Measurements from ENCODE around the gene RAI1.

The RAI1 gene

DNA sequence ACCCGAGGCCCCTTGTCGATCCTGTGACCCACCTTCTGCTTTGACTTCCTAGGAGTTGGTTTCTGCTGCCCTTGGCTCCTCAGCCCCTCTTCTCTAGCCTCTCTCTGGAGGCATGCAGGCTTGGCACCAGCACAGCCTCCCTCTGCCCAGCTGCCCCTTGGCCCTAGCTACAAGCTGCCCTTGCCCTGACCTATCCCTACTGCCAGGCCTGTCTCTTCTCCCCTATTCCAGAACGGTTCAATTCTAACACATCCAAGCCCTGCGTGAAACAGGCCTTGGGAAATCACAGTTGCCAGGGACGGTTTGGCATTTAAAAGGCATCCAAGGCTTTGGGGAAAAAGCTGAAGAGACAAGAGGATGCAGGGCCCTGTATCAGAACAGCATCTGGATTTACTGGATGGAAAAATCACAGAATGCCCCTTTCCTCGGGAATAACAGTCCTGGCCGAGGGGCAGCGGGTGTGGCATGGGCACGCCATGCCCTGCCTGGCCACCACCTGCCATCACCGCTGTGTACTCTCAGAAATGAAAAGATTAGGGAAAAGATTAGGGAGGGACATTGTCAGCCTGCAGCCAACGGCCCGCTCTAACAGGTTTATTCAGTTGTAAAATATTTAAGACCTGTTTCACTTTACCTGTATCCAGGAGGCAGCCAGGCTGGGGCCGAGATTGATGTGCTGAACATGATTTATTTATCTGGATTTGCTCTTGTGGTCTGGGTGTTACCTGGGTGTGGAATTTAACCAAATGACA is 15.8 kb downstream of the RAI1 start:
- no peak overlapping the region for H3K4me3 ChIP-seq (ENCODE audit: low read depth, low read length)
- no peak for DNase-seq (ENCODE audit: low read depth)
- TF ChIP-seq, protein P1, sequence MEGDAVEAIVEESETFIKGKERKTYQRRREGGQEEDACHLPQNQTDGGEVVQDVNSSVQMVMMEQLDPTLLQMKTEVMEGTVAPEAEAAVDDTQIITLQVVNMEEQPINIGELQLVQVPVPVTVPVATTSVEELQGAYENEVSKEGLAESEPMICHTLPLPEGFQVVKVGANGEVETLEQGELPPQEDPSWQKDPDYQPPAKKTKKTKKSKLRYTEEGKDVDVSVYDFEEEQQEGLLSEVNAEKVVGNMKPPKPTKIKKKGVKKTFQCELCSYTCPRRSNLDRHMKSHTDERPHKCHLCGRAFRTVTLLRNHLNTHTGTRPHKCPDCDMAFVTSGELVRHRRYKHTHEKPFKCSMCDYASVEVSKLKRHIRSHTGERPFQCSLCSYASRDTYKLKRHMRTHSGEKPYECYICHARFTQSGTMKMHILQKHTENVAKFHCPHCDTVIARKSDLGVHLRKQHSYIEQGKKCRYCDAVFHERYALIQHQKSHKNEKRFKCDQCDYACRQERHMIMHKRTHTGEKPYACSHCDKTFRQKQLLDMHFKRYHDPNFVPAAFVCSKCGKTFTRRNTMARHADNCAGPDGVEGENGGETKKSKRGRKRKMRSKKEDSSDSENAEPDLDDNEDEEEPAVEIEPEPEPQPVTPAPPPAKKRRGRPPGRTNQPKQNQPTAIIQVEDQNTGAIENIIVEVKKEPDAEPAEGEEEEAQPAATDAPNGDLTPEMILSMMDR (IDR thresholded peaks at IDR 0.05; ENCODE audit: insufficient read depth, low read depth, low read length, missing control alignments): no peak

DNA sequence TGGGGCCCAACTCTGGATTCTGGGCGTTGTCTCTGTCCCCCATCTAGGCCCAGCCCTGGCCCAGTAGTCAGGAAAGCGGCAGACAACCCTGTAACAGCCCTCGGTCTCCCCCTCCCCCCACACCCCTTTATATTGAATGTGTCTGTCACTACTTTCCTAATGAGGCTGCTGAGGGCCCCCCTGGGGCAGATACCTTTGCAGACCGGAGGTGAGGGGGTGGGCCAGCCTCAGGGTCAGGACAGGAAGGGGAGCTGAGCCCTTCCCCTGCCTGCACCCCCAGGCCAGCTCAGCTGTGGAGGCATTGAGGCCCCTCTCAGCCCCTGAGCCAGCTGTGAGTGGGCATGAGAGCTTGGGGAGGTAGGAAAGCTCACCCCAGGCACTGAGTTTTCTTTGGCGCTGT is 17.1 kb downstream of the RAI1 start:
- DNase-seq (ENCODE audit: low read depth): no peak
- TF ChIP-seq, protein P1 (IDR thresholded peaks at IDR 0.05; ENCODE audit: insufficient read depth, low read depth, low read length, missing control alignments): no peak
- H3K4me3 ChIP-seq (ENCODE audit: low read depth, low read length): no peak overlapping the region

DNA sequence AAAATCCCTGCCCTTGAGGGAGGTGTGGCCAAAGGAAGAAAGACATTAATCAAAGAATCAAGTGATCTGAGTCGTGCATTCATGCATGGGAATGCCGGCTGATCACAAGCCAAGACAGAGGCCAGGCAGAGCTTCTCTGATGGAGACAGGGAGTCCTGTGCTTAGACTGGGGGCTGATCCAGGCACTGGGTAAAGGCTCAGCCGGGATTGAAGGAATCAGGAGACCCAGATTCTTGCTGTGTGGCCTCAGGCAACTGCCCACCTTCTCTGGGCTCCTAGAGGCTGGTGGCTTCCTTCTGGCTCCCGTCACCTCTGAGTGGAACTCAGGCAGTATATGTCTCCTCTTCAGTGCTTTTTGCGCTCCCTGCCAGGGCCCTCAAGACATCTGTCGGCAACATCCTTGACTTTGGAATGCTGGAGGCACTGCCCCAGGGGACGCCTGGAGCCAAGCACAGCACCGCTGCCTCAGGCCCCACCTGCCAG is 17.7 kb downstream of the RAI1 start:
- TF ChIP-seq, protein P1 (IDR thresholded peaks at IDR 0.05; ENCODE audit: insufficient read depth, low read depth, low read length, missing control alignments): no peak
- H3K4me3 ChIP-seq (ENCODE audit: low read depth, low read length): no peak overlapping the region
- DNase-seq (ENCODE audit: low read depth): no peak

DNA sequence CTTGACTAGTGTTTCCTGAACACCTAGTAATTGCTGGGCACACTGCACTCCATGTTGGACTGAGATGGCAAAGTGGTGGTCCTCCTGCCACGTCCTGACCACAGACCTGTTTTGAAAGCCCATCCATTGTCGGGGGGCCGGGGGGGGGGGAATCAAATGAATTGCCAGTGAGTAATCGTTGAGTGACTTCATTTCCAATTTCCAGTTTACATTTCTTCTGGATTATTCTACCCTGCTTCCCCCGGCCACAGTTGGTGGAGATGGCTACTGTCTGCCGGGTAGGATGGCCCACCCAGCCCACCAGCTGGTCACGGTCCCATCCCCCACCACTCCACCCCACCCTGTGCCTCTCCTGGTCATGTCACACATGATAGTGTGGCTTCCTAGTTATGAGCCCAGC is 18.2 kb downstream of the RAI1 start:
- no peak for DNase-seq (ENCODE audit: low read depth)

DNA sequence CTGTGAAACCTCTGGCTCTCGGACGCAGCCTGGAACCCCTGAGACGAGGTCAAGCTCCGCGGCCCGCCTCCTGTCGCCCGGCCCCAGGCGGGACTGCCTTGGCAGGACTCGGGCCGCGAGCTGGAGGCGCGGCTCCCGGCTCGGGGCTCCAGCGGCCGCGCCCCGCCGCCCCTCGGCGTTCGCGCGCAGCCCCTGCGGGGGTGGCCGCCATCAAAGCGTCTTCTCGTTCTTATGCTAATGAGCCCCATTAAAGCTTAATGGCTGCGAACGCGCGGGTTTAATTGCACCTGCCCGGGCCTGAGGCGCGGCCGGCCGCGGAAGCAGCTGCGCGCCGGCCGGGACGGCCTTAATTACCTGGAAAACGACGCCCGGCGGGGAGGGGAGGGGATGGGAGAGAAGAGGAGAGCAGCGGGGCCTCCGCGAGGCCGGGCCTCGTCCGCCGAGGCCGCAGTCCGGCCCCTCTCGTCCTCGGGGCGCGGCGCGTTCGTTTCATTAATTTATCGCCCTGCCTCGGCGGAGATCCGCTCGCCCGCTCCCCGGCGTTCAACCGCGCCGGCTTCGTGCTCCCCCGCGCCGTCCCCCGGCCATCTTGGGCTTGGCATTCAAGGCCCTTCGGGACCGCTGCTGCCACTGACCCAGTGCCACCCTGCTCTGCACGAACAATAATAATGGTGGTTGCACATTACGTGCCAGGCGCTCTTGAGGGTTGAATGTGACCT is 19.2 kb downstream of the RAI1 start:
- TF ChIP-seq, protein P1 (IDR thresholded peaks at IDR 0.05; ENCODE audit: insufficient read depth, low read depth, low read length, missing control alignments): no peak
- DNase-seq (ENCODE audit: low read depth): no peak
- no peak overlapping the region for H3K4me3 ChIP-seq (ENCODE audit: low read depth, low read length)

More for the DNA sequence above, 18.2 kb downstream of the RAI1 start:
- H3K4me3 ChIP-seq (ENCODE audit: low read depth, low read length): no peak overlapping the region
- TF ChIP-seq, protein P1 (IDR thresholded peaks at IDR 0.05; ENCODE audit: insufficient read depth, low read depth, low read length, missing control alignments): no peak

DNA sequence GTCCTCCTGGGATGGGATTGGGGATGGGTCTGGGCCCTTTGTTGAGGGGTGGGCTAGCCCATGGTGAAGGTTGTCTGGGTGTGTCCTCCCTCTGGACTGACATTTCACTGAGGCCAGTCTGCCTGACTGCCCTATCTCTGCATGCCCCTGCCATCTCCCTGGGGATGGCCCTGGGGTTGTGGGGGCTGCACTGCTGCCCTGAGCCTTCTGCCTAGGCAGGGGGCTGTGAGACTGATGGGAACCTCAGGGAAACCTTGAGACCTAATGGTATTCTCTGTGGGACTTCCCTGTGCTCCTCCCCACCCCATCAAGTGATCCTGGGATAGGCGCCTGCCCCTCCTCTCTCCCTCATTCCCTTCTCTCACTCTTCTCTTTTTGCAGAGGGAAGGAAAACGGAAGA is 19.9 kb downstream of the RAI1 start:
- TF ChIP-seq, protein P1 (IDR thresholded peaks at IDR 0.05; ENCODE audit: insufficient read depth, low read depth, low read length, missing control alignments): no peak
- H3K4me3 ChIP-seq (ENCODE audit: low read depth, low read length): no peak overlapping the region
- no peak for DNase-seq (ENCODE audit: low read depth)

Measured in GM12865 (cell line).